KMS-11 (cell line): Measurements from ENCODE around the gene SLC25A11.

Experiments
- H2AFZ ChIP-seq: fragments of 200-600 bp; sonication (generic); 2 replicates; pipeline ENCODE4 v1.6.1; 2016; ENCODE audit warnings: antibody characterized with exemption, mixed run types, low read depth
- H3K27ac ChIP-seq: fragments of 200-600 bp; sonication (generic); 2 replicates; pipeline ENCODE4 v1.6.1; 2016; ENCODE audit warnings: mild to moderate bottlenecking, mixed run types
- H3K27me3 ChIP-seq: fragments of 200-600 bp; sonication (generic); 2 replicates; pipeline ENCODE4 v1.6.1; 2017; ENCODE audit warnings: mild to moderate bottlenecking, low read depth, mixed run types, moderate library complexity; ENCODE audit not compliant: insufficient read depth
- H3K36me3 ChIP-seq: fragments of 200-600 bp; sonication (generic); 2 replicates; pipeline ENCODE4 v1.6.1; 2017; ENCODE audit warnings: mild to moderate bottlenecking, mixed run types; ENCODE audit not compliant: insufficient read depth
- H3K4me1 ChIP-seq: fragments of 200-600 bp; sonication (generic); 2 replicates; pipeline ENCODE4 v1.6.1; 2016; ENCODE audit warnings: mild to moderate bottlenecking, low read depth, mixed run types; ENCODE audit not compliant: poor library complexity, severe bottlenecking
- H3K4me2 ChIP-seq: fragments of 200-600 bp; sonication (generic); 2 replicates; pipeline ENCODE4 v1.7.0; 2016; ENCODE audit warnings: mild to moderate bottlenecking, mixed run types
- H3K4me3 ChIP-seq: fragments of 200-600 bp; sonication (generic); IDR thresholded peaks from 2 replicates; pipeline ENCODE4 v1.6.1; 2017; ENCODE audit warnings: low read depth, low read length, mixed read lengths; ENCODE audit not compliant: insufficient read depth
- H3K79me2 ChIP-seq: fragments of 200-600 bp; sonication (generic); 2 replicates; pipeline ENCODE4 v1.6.1; 2016; ENCODE audit warnings: low read depth, mixed run types; ENCODE audit not compliant: insufficient read depth
- H3K9ac ChIP-seq: fragments of 200-600 bp; sonication (generic); 2 replicates; pipeline ENCODE4 v1.6.1; 2016; ENCODE audit warnings: mild to moderate bottlenecking, mixed run types
- H4K20me1 ChIP-seq: fragments of 200-600 bp; sonication (generic); 2 replicates; pipeline ENCODE4 v1.6.1; 2016; ENCODE audit warnings: mild to moderate bottlenecking, mixed run types; ENCODE audit not compliant: insufficient read depth
- CTCF ChIP-seq: fragments of 200-600 bp; sonication (generic); conservative IDR thresholded peaks from 2 replicates; pipeline ENCODE4 v1.6.1; 2017; ENCODE audit warnings: low read depth, mild to moderate bottlenecking, antibody characterized with exemption, low read length, moderate library complexity, mixed read lengths

SLC25A11 gene

GRCh38 chr17:4947010-4947410 is 7.2 kb upstream of the SLC25A11 start:
- no peak for TF ChIP-seq CTCF
- Histone ChIP-seq H3K27me3 (no peaks in the 10 kb centered on the region), H2AFZ (no peak overlapping the region), H4K20me1 (no peaks in the 10 kb centered on the region), H3K4me3 (no peak overlapping the region), H3K79me2 (peaks cover 8% of the 10 kb centered on the region; the same call in 1 of the 2 replicates), H3K36me3 (no peaks in the 10 kb centered on the region), H3K4me2 (no peak overlapping the region), H3K9ac (no peak overlapping the region; the same call in 1 of the 2 replicates), H3K4me1 (no peaks in the 10 kb centered on the region), H3K27ac (no peak overlapping the region)

DNA sequence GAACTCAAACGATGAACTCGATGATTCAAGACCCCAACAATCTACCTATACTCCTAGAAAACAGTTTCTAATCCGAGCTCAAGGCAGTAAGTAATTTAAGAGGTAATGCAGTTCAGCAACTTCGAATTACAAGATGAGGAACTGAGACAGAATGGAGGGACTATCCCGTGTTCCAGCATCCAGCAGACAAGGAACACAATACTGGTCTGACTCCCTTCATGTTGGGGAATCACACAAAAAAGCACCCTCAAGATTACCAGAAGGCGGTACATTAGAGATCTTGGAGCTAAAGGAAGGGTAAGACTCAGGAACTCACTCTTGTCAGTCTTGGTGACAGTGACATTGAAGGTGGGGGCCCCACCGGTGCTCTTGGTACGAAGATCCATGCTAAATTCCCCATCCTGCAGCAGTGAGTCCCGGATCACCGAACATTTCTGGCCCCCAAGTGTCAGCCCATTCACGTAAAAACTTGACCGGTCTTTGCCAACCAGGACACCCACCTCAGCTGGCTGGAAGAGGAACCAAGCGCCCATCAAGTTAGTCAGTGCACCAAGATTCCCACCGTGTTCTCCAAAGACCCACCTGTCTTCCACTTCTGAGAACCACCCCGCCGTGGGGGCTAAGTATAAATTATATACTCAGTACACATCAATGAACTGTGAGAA is 6.6 kb upstream of the SLC25A11 start:
- peaks cover 8% of the 10 kb centered on the region; the same call in 1 of the 2 replicates for H3K79me2 ChIP-seq

GRCh38 chr17:4945944-4946280 is 6.1 kb upstream of the SLC25A11 start:
- no peak overlapping the region for H3K4me2 ChIP-seq
- H3K4me1 ChIP-seq = no peaks in the 10 kb centered on the region
- H4K20me1 ChIP-seq = no peaks in the 10 kb centered on the region
- H3K9ac ChIP-seq = no peak overlapping the region
- no peak overlapping the region for H2AFZ ChIP-seq
- no peaks in the 10 kb centered on the region for H3K27me3 ChIP-seq
- no peak overlapping the region for H3K27ac ChIP-seq
- TF ChIP-seq CTCF = no peak
- H3K36me3 ChIP-seq = no peaks in the 10 kb centered on the region
- peaks cover 8% of the 10 kb centered on the region; the same call in 1 of the 2 replicates for H3K79me2 ChIP-seq
- H3K4me3 ChIP-seq = no peak overlapping the region

More for the DNA sequence above, 6.6 kb upstream of the SLC25A11 start:
- H3K4me1 ChIP-seq = no peaks in the 10 kb centered on the region
- no peak overlapping the region for H2AFZ ChIP-seq
- no peak overlapping the region for H3K4me2 ChIP-seq
- no peaks in the 10 kb centered on the region for H3K27me3 ChIP-seq
- no peak overlapping the region for H3K4me3 ChIP-seq
- H3K36me3 ChIP-seq = no peaks in the 10 kb centered on the region
- H4K20me1 ChIP-seq = no peaks in the 10 kb centered on the region
- H3K27ac ChIP-seq = no peak overlapping the region
- H3K9ac ChIP-seq = no peak overlapping the region; the same call in 1 of the 2 replicates
- no peak for TF ChIP-seq CTCF

GRCh38 chr17:4945176-4945943 is 5.5 kb upstream of the SLC25A11 start:
- no peaks in the 10 kb centered on the region for H3K27me3 ChIP-seq
- no peaks in the 10 kb centered on the region for H4K20me1 ChIP-seq
- no peak overlapping the region for H3K4me3 ChIP-seq
- no peak overlapping the region for H3K4me2 ChIP-seq
- H3K36me3 ChIP-seq = no peaks in the 10 kb centered on the region
- no peaks in the 10 kb centered on the region for H3K4me1 ChIP-seq
- H3K79me2 ChIP-seq = peaks cover 8% of the 10 kb centered on the region; the same call in 1 of the 2 replicates
- no peak overlapping the region for H3K9ac ChIP-seq
- H3K27ac ChIP-seq = no peak overlapping the region; the same call in 1 of the 2 replicates
- no peak overlapping the region for H2AFZ ChIP-seq
- no peak for TF ChIP-seq CTCF
